Measurements from ENCODE around the gene CDH26.

Gene CDH26

GRCh38 chr20:59958123-59958522 is at the start of gene CDH26:
Gene CDH26, plus strand, starts transcription at chr20:59958423. Its CDS starts 304 bp downstream, at chr20:59958727.
- Mint-ChIP-seq H3K4me1 (ENCODE audit: low read depth) (no peaks in the 10 kb centered on the region), H3K4me3 (no peak within 1 kb of the TSS), H3K36me3 (peaks cover 9% of the 10 kb centered on the region), H3K27me3 (no peaks in the 10 kb centered on the region), H3K27ac (no peak within 1 kb of the TSS), H3K9me3 (ENCODE audit: low read depth) (no peaks in the 10 kb centered on the region)

- no peaks in the 10 kb centered on the region for H3K9me3 Mint-ChIP-seq (ENCODE audit: low read depth)
Measured at GRCh38 chr20:59908855-59909254, 49.4 kb upstream of the CDH26 start.

GRCh38 chr20:59911041-59911440 is 47.2 kb upstream of the CDH26 start:
- H3K36me3 Mint-ChIP-seq = peaks cover 2% of the 10 kb centered on the region
- H3K9me3 Mint-ChIP-seq (ENCODE audit: low read depth) = no peaks in the 10 kb centered on the region
- H3K4me1 Mint-ChIP-seq (ENCODE audit: low read depth) = no peaks in the 10 kb centered on the region
- no peak overlapping the region for H3K4me3 Mint-ChIP-seq
- no peak overlapping the region for H3K27ac Mint-ChIP-seq
- peaks cover 1% of the 10 kb centered on the region for H3K27me3 Mint-ChIP-seq

More at GRCh38 chr20:59908855-59909254, 49.4 kb upstream of the CDH26 start:
- H3K4me3 Mint-ChIP-seq = no peak overlapping the region
- no peak overlapping the region for H3K27ac Mint-ChIP-seq
- H3K4me1 Mint-ChIP-seq (ENCODE audit: low read depth) = no peaks in the 10 kb centered on the region
- H3K27me3 Mint-ChIP-seq = peaks cover 1% of the 10 kb centered on the region
- peaks cover 2% of the 10 kb centered on the region for H3K36me3 Mint-ChIP-seq

- H3K27ac Mint-ChIP-seq = no peak overlapping the region
- H3K27me3 Mint-ChIP-seq = peaks cover under 1% of the 10 kb centered on the region
- H3K36me3 Mint-ChIP-seq = peaks cover 1% of the 10 kb centered on the region
- H3K9me3 Mint-ChIP-seq (ENCODE audit: low read depth) = no peaks in the 10 kb centered on the region
- H3K4me3 Mint-ChIP-seq = no peak overlapping the region
- H3K4me1 Mint-ChIP-seq (ENCODE audit: low read depth) = no peaks in the 10 kb centered on the region
Measured at GRCh38 chr20:59912609-59913008, 45.6 kb upstream of the CDH26 start.

- peaks cover 2% of the 10 kb centered on the region for H3K27me3 Mint-ChIP-seq
- H3K9me3 Mint-ChIP-seq (ENCODE audit: low read depth) = no peaks in the 10 kb centered on the region
- no peak overlapping the region for H3K27ac Mint-ChIP-seq
- H3K4me1 Mint-ChIP-seq (ENCODE audit: low read depth) = no peaks in the 10 kb centered on the region
- H3K4me3 Mint-ChIP-seq = no peak overlapping the region
- H3K36me3 Mint-ChIP-seq = peaks cover 2% of the 10 kb centered on the region
Measured at GRCh38 chr20:59920944-59921343, 37.3 kb upstream of the CDH26 start.

- H3K4me1 Mint-ChIP-seq (ENCODE audit: low read depth) = no peaks in the 10 kb centered on the region
- no peak overlapping the region for H3K27ac Mint-ChIP-seq
- peaks cover 2% of the 10 kb centered on the region for H3K27me3 Mint-ChIP-seq
- no peak overlapping the region for H3K4me3 Mint-ChIP-seq
- H3K36me3 Mint-ChIP-seq = peaks cover 2% of the 10 kb centered on the region
- no peaks in the 10 kb centered on the region for H3K9me3 Mint-ChIP-seq (ENCODE audit: low read depth)
Measured at GRCh38 chr20:59923514-59923913, 34.7 kb upstream of the CDH26 start.

GRCh38 chr20:59925359-59925758 is 32.9 kb upstream of the CDH26 start:
- Mint-ChIP-seq H3K9me3 (ENCODE audit: low read depth) (no peaks in the 10 kb centered on the region), H3K4me3 (no peak overlapping the region), H3K36me3 (peaks cover under 1% of the 10 kb centered on the region), H3K27ac (no peak overlapping the region), H3K4me1 (ENCODE audit: low read depth) (no peaks in the 10 kb centered on the region), H3K27me3 (peaks cover 2% of the 10 kb centered on the region)

- Mint-ChIP-seq H3K27ac (no peak overlapping the region), H3K4me1 (ENCODE audit: low read depth) (no peaks in the 10 kb centered on the region), H3K9me3 (ENCODE audit: low read depth) (no peaks in the 10 kb centered on the region), H3K4me3 (no peak overlapping the region), H3K36me3 (no peaks in the 10 kb centered on the region), H3K27me3 (peaks cover 2% of the 10 kb centered on the region)
Measured at GRCh38 chr20:59925899-59926298, 32.3 kb upstream of the CDH26 start.

GRCh38 chr20:59931511-59932312 is 26.5 kb upstream of the CDH26 start:
- Mint-ChIP-seq H3K27me3 (no peaks in the 10 kb centered on the region), H3K4me1 (ENCODE audit: low read depth) (peaks cover 14% of the 10 kb centered on the region), H3K4me3 (peak overlapping the region; percentile 80), H3K9me3 (ENCODE audit: low read depth) (no peaks in the 10 kb centered on the region), H3K36me3 (peaks cover 2% of the 10 kb centered on the region), H3K27ac (peak overlapping the region; percentile 90)

- Mint-ChIP-seq H3K4me1 (ENCODE audit: low read depth) (peaks cover 22% of the 10 kb centered on the region), H3K27ac (no peak overlapping the region), H3K36me3 (peaks cover 2% of the 10 kb centered on the region), H3K27me3 (no peaks in the 10 kb centered on the region), H3K4me3 (peak overlapping the region; percentile 68), H3K9me3 (ENCODE audit: low read depth) (no peaks in the 10 kb centered on the region)
Measured at GRCh38 chr20:59932616-59933295, 25.5 kb upstream of the CDH26 start.

- peaks cover 28% of the 10 kb centered on the region for H3K4me1 Mint-ChIP-seq (ENCODE audit: low read depth)
- H3K27me3 Mint-ChIP-seq = no peaks in the 10 kb centered on the region
- H3K4me3 Mint-ChIP-seq = peak within 1 kb of the TSS; percentile 80
- peaks cover 2% of the 10 kb centered on the region for H3K36me3 Mint-ChIP-seq
- no peaks in the 10 kb centered on the region for H3K9me3 Mint-ChIP-seq (ENCODE audit: low read depth)
- H3K27ac Mint-ChIP-seq = no peak within 1 kb of the TSS
Measured at GRCh38 chr20:59933296-59933848, 24.9 kb upstream of the CDH26 start, which contains the start of gene SYCP2. Gene SYCP2, minus strand, starts transcription at chr20:59933637. Its CDS starts 11,224 bp downstream, at chr20:59922413.

GRCh38 chr20:59933849-59934585 is 24.2 kb upstream of the CDH26 start:
- H3K27ac Mint-ChIP-seq = no peak overlapping the region
- H3K4me1 Mint-ChIP-seq (ENCODE audit: low read depth) = peaks cover 34% of the 10 kb centered on the region
- peaks cover 2% of the 10 kb centered on the region for H3K36me3 Mint-ChIP-seq
- peak overlapping the region; percentile 80 for H3K4me3 Mint-ChIP-seq
- no peaks in the 10 kb centered on the region for H3K9me3 Mint-ChIP-seq (ENCODE audit: low read depth)
- H3K27me3 Mint-ChIP-seq = no peaks in the 10 kb centered on the region

GRCh38 chr20:59935457-59936185 is 22.6 kb upstream of the CDH26 start:
- H3K27ac Mint-ChIP-seq = no peak overlapping the region
- H3K4me1 Mint-ChIP-seq (ENCODE audit: low read depth) = peaks cover 37% of the 10 kb centered on the region
- H3K36me3 Mint-ChIP-seq = peaks cover 2% of the 10 kb centered on the region
- H3K9me3 Mint-ChIP-seq (ENCODE audit: low read depth) = no peaks in the 10 kb centered on the region
- no peaks in the 10 kb centered on the region for H3K27me3 Mint-ChIP-seq
- no peak overlapping the region for H3K4me3 Mint-ChIP-seq

- no peaks in the 10 kb centered on the region for H3K27me3 Mint-ChIP-seq
- H3K36me3 Mint-ChIP-seq = peaks cover 2% of the 10 kb centered on the region
- peaks cover 44% of the 10 kb centered on the region for H3K4me1 Mint-ChIP-seq (ENCODE audit: low read depth)
- H3K4me3 Mint-ChIP-seq = no peak overlapping the region
- H3K9me3 Mint-ChIP-seq (ENCODE audit: low read depth) = no peaks in the 10 kb centered on the region
- no peak overlapping the region for H3K27ac Mint-ChIP-seq
Measured at GRCh38 chr20:59936409-59936808, 21.8 kb upstream of the CDH26 start.
